Thyroid gland (tissue), 4 donors: ENCODE data around the gene KRTAP2-4.
"Not testable (repeated sequence)": the region's sequence is repeated elsewhere in the genome, so short reads cannot be mapped to it uniquely, and the experiment has no call there.

Experiments used
- POLR2A ChIP-seq, 2 donors: fragments of 450-650 bp; IDR thresholded peaks; one replicate each; pipeline ENCODE4 v1.6.1; 2017; ENCODE audit warnings: antibody characterized with exemption in 2 of 2, mild to moderate bottlenecking in 2 of 2, moderate library complexity in 1 of 2
- TF ChIP-seq, protein P1 (sequence below), 6 experiments: fragments of 200-600 bp in 3 of 6; fragments of 450-650 bp in 3 of 6; sonication (generic) in 3 of 6; IDR thresholded peaks; one replicate each; pipeline ENCODE4 v1.5.1; 2016 to 2019; ENCODE audit warnings: antibody characterized with exemption in 6 of 6, mild to moderate bottlenecking in 2 of 6, inconsistent platforms in 1 of 6, moderate library complexity in 1 of 6

- TF ChIP-seq, protein P1, sequence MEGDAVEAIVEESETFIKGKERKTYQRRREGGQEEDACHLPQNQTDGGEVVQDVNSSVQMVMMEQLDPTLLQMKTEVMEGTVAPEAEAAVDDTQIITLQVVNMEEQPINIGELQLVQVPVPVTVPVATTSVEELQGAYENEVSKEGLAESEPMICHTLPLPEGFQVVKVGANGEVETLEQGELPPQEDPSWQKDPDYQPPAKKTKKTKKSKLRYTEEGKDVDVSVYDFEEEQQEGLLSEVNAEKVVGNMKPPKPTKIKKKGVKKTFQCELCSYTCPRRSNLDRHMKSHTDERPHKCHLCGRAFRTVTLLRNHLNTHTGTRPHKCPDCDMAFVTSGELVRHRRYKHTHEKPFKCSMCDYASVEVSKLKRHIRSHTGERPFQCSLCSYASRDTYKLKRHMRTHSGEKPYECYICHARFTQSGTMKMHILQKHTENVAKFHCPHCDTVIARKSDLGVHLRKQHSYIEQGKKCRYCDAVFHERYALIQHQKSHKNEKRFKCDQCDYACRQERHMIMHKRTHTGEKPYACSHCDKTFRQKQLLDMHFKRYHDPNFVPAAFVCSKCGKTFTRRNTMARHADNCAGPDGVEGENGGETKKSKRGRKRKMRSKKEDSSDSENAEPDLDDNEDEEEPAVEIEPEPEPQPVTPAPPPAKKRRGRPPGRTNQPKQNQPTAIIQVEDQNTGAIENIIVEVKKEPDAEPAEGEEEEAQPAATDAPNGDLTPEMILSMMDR (IDR thresholded peaks at IDR 0.05): not testable (repeated sequence)
- not testable (repeated sequence) for TF ChIP-seq POLR2A (IDR thresholded peaks at IDR 0.05)
Observed at GRCh38 chr17:41040783-41041571, 24.7 kb downstream of the KRTAP2-4 start, which contains the start of gene KRTAP1-1.
